Upper lobe of left lung (tissue), 6 donors: ENCODE data around the gene PLPPR1. TPM values are rescaled to one million over a fixed set of nuclear protein-coding genes. Genes with fewer than 3 reads are reported as not detected.

Source experiments
- ATAC-seq, 2 donors: fragments of 200-7000 bp; cut with Tn5 transposase; one replicate each; pipeline ENCODE4 v1.9.1; 2022; ENCODE audit warnings: mild to moderate bottlenecking in 2 of 2, moderate library complexity in 2 of 2; ENCODE audit not compliant: low FRiP score in 2 of 2
- DNase-seq, 2 donors: peaks; one replicate each; pipeline ENCODE4 v3.0.0-alpha.2; 2019 to 2020
- H3K27ac ChIP-seq, 4 donors: fragments of 200-600 bp; sonication (generic); one replicate each; pipeline ENCODE4 v1.5.1; 2016 to 2019
- H3K27me3 ChIP-seq, 4 donors: fragments of 200-600 bp; sonication (generic); one replicate each; pipeline ENCODE4 v1.5.1; 2017 to 2019
- H3K36me3 ChIP-seq, 4 donors: fragments of 200-600 bp; sonication (generic); one replicate each; pipeline ENCODE4 v1.5.1; 2016 to 2019
- H3K4me1 ChIP-seq, 4 donors: fragments of 200-600 bp; sonication (generic); one replicate each; pipeline ENCODE4 v1.5.1; 2018 to 2019
- H3K4me3 ChIP-seq, 4 donors: fragments of 200-600 bp; sonication (generic); one replicate each; pipeline ENCODE4 v1.5.1; 2017 to 2019; ENCODE audit warnings: mild to moderate bottlenecking in 2 of 4, moderate library complexity in 1 of 4
- H3K9me3 ChIP-seq, 4 donors: fragments of 200-600 bp; sonication (generic); one replicate each; pipeline ENCODE4 v1.5.1; 2018 to 2019
- CTCF ChIP-seq, 6 experiments: fragments of 450-650 bp in 4 of 6; fragments of 200-600 bp in 2 of 6; sonication (generic) in 2 of 6; IDR thresholded peaks; one replicate each; pipeline ENCODE4 v1.5.1; 2016 to 2019; ENCODE audit warnings: antibody characterized with exemption in 6 of 6
- EP300 ChIP-seq, 4 donors: sonication (generic); formaldehyde crosslinking; IDR thresholded peaks; one replicate each; pipeline ENCODE4 v1.5.1; 2017; ENCODE audit warnings: antibody characterized with exemption in 4 of 4, control low read depth in 2 of 4
- POLR2A ChIP-seq, 4 donors: fragments of 450-650 bp; IDR thresholded peaks; one replicate each; pipeline ENCODE4 v1.5.1; 2016 to 2017; ENCODE audit warnings: antibody characterized with exemption in 4 of 4, mild to moderate bottlenecking in 2 of 4
- POLR2AphosphoS5 ChIP-seq, 2 donors: sonication (generic); formaldehyde crosslinking; IDR thresholded peaks; one replicate each; pipeline ENCODE4 v1.5.1; 2017; ENCODE audit warnings: antibody characterized with exemption in 2 of 2
- WGBS, 2 donors: methylation state at CpG; one replicate each; pipeline ENCODE4 v1.1.5; 2017 to 2018; 5-methylcytosine and 5-hydroxymethylcytosine counted together
- total RNA-seq, 6 donors: library from RNA; depleted of rRNA in 4 of 6; stranded (reverse); fragments of >200 nt in 4 of 6; gene quantifications; one replicate each; pipeline versions ENCODE4 v1.1.0 to v1.2.1, GENCODE V29; 2016 to 2021
- donor health status: DM: no; HTN: no; CAD: no; lungs with moderate emphysema.
- donor health status: DM: no; HTN: yes; CAD: no; lungs with severe emphysema.

The PLPPR1 gene
- total RNA-seq, 6 donors from 2014 or later = 0.44 to 5.1 (median 2.7) TPM; not detected in 1

GRCh38 chr9:101191723-101192122, 163.2 kb downstream of the PLPPR1 start:
- Histone ChIP-seq H3K4me1 (no peaks in the 10 kb centered on the region), H3K4me3 (no peak overlapping the region), H3K36me3 (no peaks in the 10 kb centered on the region), H3K27me3 (no peaks in the 10 kb centered on the region), H3K27ac (no peak overlapping the region), H3K9me3 (no peaks in the 10 kb centered on the region)
- 68 to 72% methylated on average over 2 of the region's 2 CpGs for WGBS, 2 donors
- no peak for DNase-seq
- no peak for ATAC-seq
- TF ChIP-seq POLR2A (IDR thresholded peaks at IDR 0.05) (no peak), CTCF (IDR thresholded peaks at IDR 0.05) (no peak), POLR2AphosphoS5 (IDR thresholded peaks at IDR 0.05) (no peak), EP300 (IDR thresholded peaks at IDR 0.05) (no peak)

- H3K36me3 ChIP-seq = no peaks in the 10 kb centered on the region
- TF ChIP-seq EP300 (IDR thresholded peaks at IDR 0.05) (no peak), CTCF (IDR thresholded peaks at IDR 0.05) (no peak), POLR2A (IDR thresholded peaks at IDR 0.05) (no peak), POLR2AphosphoS5 (IDR thresholded peaks at IDR 0.05) (no peak)
- no peak overlapping the region for H3K4me3 ChIP-seq
- no peak overlapping the region for H3K27ac ChIP-seq
- H3K27me3 ChIP-seq = no peaks in the 10 kb centered on the region
- H3K9me3 ChIP-seq = no peaks in the 10 kb centered on the region
- ATAC-seq = no peak
- 71 to 78% methylated on average over 4 of the region's 4 CpGs for WGBS, 2 donors
- no peak for DNase-seq
- no peaks in the 10 kb centered on the region for H3K4me1 ChIP-seq
Observed at GRCh38 chr9:101197026-101197425, 168.5 kb downstream of the PLPPR1 start.

GRCh38 chr9:101200852-101201251, 172.3 kb downstream of the PLPPR1 start:
- DNase-seq = no peak
- TF ChIP-seq EP300 (IDR thresholded peaks at IDR 0.05) (no peak), CTCF (IDR thresholded peaks at IDR 0.05) (no peak), POLR2AphosphoS5 (IDR thresholded peaks at IDR 0.05) (no peak), POLR2A (IDR thresholded peaks at IDR 0.05) (no peak)
- H3K27ac ChIP-seq = no peak overlapping the region
- no peaks in the 10 kb centered on the region for H3K4me1 ChIP-seq
- ATAC-seq = no peak
- 81 to 87% methylated on average over 2 of the region's 2 CpGs for WGBS, 2 donors
- H3K4me3 ChIP-seq = no peak overlapping the region
- H3K9me3 ChIP-seq = no peaks in the 10 kb centered on the region
- H3K36me3 ChIP-seq = no peaks in the 10 kb centered on the region
- H3K27me3 ChIP-seq = no peaks in the 10 kb centered on the region

- Histone ChIP-seq H3K27me3 (no peaks in the 10 kb centered on the region), H3K27ac (no peak overlapping the region), H3K4me1 (no peaks in the 10 kb centered on the region), H3K36me3 (no peaks in the 10 kb centered on the region), H3K4me3 (no peak overlapping the region), H3K9me3 (no peaks in the 10 kb centered on the region)
- TF ChIP-seq POLR2A (IDR thresholded peaks at IDR 0.05) = no peak
- TF ChIP-seq POLR2AphosphoS5 (IDR thresholded peaks at IDR 0.05) = no peak
- no peak for TF ChIP-seq EP300 (IDR thresholded peaks at IDR 0.05)
- no peak for TF ChIP-seq CTCF (IDR thresholded peaks at IDR 0.05)
- 24 to 32% methylated on average over 2 of the region's 2 CpGs for WGBS, 2 donors
- ATAC-seq (no peak), DNase-seq (no peak)
Observed at GRCh38 chr9:101201630-101202029, 173.1 kb downstream of the PLPPR1 start.

- no peaks in the 10 kb centered on the region for H3K36me3 ChIP-seq
- no peaks in the 10 kb centered on the region for H3K27me3 ChIP-seq
- no peak overlapping the region for H3K27ac ChIP-seq
- H3K4me3 ChIP-seq = no peak overlapping the region
- H3K9me3 ChIP-seq = no peaks in the 10 kb centered on the region
- no peak for DNase-seq
- no peak for ATAC-seq
- no peak for TF ChIP-seq CTCF (IDR thresholded peaks at IDR 0.05)
- no peak for TF ChIP-seq POLR2AphosphoS5 (IDR thresholded peaks at IDR 0.05)
- TF ChIP-seq EP300 (IDR thresholded peaks at IDR 0.05) = no peak
- no peak for TF ChIP-seq POLR2A (IDR thresholded peaks at IDR 0.05)
- no peaks in the 10 kb centered on the region for H3K4me1 ChIP-seq
- 83% methylated on average over 4 of the region's 4 CpGs for WGBS, 2 donors
Observed at GRCh38 chr9:101209670-101210069, 181.1 kb downstream of the PLPPR1 start.
